Large intestine (tissue), 3 donors: ENCODE measurements around the gene DUSP1. TPM values are rescaled to one million over a fixed set of nuclear protein-coding genes. Genes with fewer than 3 reads are reported as not detected.

Source experiments
- DNase-seq, 2 donors: peaks; one replicate each; pipeline versions ENCODE4 v3.0.0 to v3.0.0-alpha.2; 2013
- H3K27ac ChIP-seq: one replicate; pipeline ENCODE4 v1.5.1; 2013; ENCODE audit warnings: low read length
- H3K27me3 ChIP-seq: 2 replicates; pipeline ENCODE4 v1.6.1; 2013; ENCODE audit warnings: low read length; ENCODE audit not compliant: control insufficient read depth, insufficient read depth
- H3K36me3 ChIP-seq: 2 replicates; pipeline ENCODE4 v1.6.1; 2013; ENCODE audit warnings: low read length; ENCODE audit not compliant: control insufficient read depth, insufficient read depth
- H3K4me1 ChIP-seq: one replicate; pipeline ENCODE4 v1.6.1; 2013; ENCODE audit warnings: low read length; ENCODE audit not compliant: control insufficient read depth, insufficient read depth
- H3K4me3 ChIP-seq: one replicate; pipeline ENCODE4 v1.5.1; 2013; ENCODE audit warnings: low read length
- H3K9me3 ChIP-seq: one replicate; pipeline ENCODE4 v1.6.1; 2013; ENCODE audit warnings: mild to moderate bottlenecking, low read depth, low read length, moderate library complexity; ENCODE audit not compliant: control insufficient read depth
- WGBS: methylation state at CpG from one replicate; pipeline ENCODE4 v1.1.5; 2013; ENCODE audit warnings: low lambda C conversion rate; ENCODE audit not compliant: insufficient coverage; 5-methylcytosine and 5-hydroxymethylcytosine counted together
- polyA plus RNA-seq: library from polyadenylated mRNA; unstranded; fragments of 120-200 nt; gene quantifications from one replicate; pipeline ENCODE4 v1.2.1, GENCODE V29; 2013

Gene DUSP1
- polyA plus RNA-seq, 1 donor: 197 TPM

DNA sequence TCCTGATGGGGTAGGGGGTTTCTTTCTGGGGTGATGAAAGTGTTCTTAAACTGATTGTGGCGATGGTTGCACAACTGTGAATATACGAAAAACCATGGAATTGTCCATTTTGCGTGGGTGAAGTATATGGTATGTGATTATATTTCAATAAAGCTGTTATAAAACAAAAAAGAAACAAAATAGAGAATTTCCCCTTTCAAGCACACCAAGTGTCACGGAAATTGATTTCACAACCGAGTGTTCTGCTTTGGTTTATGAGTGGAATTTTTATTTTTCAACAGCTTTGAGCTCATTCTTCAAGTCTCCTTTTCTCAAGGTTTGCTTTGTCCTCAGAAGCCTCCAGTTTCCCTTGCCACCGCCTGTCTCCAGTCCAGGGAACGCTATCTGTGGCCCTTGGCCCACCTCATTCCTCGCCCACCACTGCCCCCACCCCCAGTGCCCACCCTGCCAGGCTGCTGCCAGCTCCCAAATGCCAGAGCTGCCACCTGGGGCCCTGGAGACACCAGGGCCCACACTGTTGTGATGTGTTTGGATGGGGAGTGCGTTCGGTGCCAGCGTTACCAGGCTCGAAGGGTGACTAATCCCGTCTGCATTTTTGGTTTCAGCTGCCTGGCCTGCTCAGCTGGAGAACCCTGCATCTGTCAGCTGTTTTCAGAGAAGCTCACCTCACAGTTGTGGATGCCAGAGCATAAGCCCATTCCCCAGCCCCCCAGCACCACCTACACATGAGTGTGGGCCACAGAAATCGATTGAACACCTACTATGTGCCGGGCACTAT, 30.4 kb downstream of the DUSP1 start:
- H3K36me3 ChIP-seq: no peaks in the 10 kb centered on the region
- DNase-seq: peak in 1 of 2 donors; percentile 34
- H3K9me3 ChIP-seq: no peaks in the 10 kb centered on the region
- peak overlapping the region; percentile 8 for H3K27ac ChIP-seq
- 96% methylated on average over 5 of the region's 15 CpGs for WGBS
- H3K27me3 ChIP-seq: no peaks in the 10 kb centered on the region
- H3K4me1 ChIP-seq: peaks cover 4% of the 10 kb centered on the region
- H3K4me3 ChIP-seq: no peak overlapping the region

DNA sequence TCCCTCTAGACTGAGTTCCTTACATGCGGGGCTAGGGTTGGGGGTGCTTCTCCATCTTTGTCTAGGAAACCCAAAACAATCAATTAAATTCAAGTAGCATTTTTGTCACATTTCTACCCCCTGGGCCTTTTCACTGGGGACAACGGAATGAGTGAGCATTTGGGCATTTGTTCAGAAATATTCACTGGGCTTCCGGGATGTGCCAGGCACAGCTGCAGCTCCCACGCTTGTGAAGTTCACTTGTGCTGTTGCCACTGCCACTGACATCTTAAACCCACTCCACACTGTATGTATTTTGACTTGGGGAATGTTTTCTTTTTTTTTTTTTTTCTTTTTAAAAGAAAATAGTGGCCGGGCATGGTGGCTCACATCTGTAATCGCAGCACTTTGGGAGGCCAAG, 31.6 kb downstream of the DUSP1 start:
- no peaks in the 10 kb centered on the region for H3K9me3 ChIP-seq
- no CpG with 5 or more reads among the region's 6 CpGs for WGBS
- no peak overlapping the region for H3K27ac ChIP-seq
- no peaks in the 10 kb centered on the region for H3K27me3 ChIP-seq
- H3K4me1 ChIP-seq: peaks cover 4% of the 10 kb centered on the region
- no peak for DNase-seq
- H3K36me3 ChIP-seq: no peaks in the 10 kb centered on the region
- no peak overlapping the region for H3K4me3 ChIP-seq

DNA sequence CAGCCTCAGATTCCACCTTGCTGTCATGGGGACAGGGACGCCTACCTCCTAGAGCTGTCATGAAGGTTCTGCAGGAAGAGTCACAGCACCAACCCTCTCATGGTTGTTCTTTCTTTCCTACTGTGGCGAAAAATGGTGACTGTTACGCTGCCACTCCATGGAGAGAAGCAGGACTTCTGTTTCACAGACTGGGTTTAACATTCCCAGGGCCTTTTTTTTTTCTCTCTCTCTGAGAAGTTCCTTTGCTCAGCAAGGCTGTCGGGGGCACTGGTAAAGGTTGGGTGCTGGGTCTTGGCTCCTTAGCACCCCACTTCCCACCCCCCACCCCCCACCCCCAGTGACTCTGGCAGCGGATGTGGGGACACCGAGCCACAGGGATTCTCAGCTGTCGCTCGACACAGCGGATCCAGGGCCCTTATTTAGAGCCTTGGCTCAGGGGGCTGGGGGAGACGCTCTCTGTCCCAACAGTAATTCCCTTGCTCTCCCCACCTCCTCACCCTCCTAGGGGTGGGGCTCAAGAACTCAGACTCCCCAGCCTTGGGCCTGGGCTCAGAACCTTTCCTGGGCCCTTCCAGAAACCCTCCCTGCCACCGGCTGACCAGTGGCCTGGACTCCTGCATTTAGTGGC, 34.4 kb downstream of the DUSP1 start:
- no peak for DNase-seq
- 60% methylated on average over 1 of the region's 11 CpGs for WGBS
- H3K27ac ChIP-seq: peak overlapping the region; percentile 59
- H3K4me3 ChIP-seq: no peak overlapping the region
- no peaks in the 10 kb centered on the region for H3K27me3 ChIP-seq
- H3K9me3 ChIP-seq: no peaks in the 10 kb centered on the region
- H3K4me1 ChIP-seq: peaks cover 19% of the 10 kb centered on the region
- no peaks in the 10 kb centered on the region for H3K36me3 ChIP-seq

DNA sequence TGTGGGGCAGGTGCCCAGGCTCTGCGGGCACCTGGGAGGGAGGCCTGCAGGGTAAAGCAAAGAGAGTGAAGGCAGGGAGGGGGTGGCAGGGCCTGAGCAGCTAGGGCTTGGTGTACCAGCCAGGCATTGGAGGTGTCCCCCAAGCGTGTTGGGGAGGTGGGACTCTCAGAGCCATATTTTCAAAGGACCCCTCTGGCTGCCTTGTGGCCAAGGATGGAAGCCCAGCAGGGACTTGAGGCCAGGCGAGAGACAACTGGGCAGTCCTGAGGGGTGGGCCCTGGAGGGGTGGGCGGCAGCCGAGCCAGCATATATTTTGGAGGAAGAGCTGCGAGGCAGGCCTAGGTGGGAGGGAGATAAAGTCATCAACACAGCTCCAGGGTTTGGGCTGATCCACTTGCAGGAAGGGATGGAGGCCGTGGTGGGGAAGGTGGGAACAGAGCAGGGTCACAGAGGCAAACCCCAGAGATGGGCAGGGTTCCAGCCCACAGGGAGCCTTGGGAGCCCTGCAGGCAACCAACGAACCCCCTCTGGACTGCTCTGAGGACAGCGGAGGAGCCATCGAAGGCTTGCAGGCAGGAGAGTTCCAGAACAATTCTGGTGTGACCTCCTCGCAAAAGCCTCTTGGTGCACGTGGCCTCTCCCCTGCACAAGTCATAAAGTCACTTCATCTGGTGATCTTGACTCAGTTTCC, 35.7 kb downstream of the DUSP1 start:
- Histone ChIP-seq H3K27me3 (no peaks in the 10 kb centered on the region), H3K27ac (no peak overlapping the region), H3K4me1 (peaks cover 19% of the 10 kb centered on the region), H3K4me3 (no peak overlapping the region), H3K9me3 (no peaks in the 10 kb centered on the region), H3K36me3 (no peaks in the 10 kb centered on the region)
- no CpG with 5 or more reads among the region's 12 CpGs for WGBS
- no peak for DNase-seq

DNA sequence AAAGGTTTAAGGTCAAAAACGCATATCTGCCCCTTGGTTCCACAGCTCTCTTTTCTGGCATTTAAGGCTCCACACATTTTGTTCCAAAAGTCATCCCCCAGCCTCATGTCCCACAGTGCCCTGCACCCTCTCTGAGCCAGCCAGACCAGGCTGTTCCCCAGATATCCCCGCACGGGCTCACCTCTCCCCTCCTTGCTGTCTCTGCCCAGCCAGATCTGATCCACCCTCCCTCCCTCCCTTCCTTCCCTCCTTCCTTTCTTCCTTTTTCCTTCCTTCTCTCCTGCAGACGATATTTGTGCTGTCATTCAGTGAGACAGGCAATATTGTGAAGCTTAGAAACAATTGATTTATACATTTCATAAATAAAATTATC, 37.0 kb downstream of the DUSP1 start:
- Histone ChIP-seq H3K4me3 (no peak overlapping the region), H3K4me1 (peaks cover 19% of the 10 kb centered on the region), H3K36me3 (no peaks in the 10 kb centered on the region), H3K27ac (peak overlapping the region; percentile 88), H3K27me3 (no peaks in the 10 kb centered on the region), H3K9me3 (no peaks in the 10 kb centered on the region)
- 67% methylated on average over 1 of the region's 4 CpGs for WGBS
- no peak for DNase-seq

DNA sequence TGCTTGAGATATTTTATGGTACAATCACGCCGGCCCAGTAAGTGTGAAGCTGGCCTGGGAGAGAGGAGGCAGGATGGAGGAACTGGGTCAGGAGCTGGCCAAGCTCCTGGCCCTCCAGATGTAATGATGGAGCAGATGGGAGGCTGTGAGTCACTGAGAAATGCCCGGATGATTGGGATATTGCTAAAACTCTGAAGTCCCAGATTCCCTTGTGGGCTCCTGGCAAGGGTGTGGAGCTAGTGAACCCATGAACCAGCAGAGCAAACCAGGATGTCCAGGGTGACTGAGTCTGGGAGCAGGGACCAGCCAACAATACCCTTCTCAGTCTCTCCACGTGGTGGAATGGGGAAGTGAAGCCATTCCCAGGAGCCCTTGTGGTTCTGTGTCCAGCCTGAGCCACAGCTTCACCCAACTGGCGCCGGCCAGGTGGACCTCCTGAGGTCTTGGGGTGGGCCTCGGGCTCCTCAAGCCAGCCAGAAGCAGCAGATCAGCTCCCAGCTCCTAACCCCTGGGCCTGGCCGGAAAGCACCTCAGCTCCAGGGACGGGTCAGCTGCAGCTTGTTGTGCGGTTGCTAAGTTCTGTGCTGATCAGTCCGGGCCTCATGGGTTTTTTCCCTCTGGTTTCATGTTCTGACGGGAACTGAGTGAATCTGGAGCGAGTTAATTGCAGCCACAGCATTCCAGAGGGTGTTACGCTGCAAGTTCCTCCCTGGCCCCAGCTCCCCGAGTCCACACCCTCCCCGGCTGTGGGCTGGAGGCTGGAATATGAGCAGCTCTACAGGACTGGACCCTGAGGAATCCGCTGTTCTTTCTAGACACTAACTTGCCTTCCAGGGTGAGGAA, 37.6 kb downstream of the DUSP1 start:
- no CpG with 5 or more reads among the region's 17 CpGs for WGBS
- Histone ChIP-seq H3K9me3 (no peaks in the 10 kb centered on the region), H3K4me1 (peaks cover 19% of the 10 kb centered on the region), H3K27me3 (no peaks in the 10 kb centered on the region), H3K4me3 (no peak overlapping the region), H3K27ac (peak overlapping the region; percentile 88), H3K36me3 (no peaks in the 10 kb centered on the region)
- DNase-seq: peak; percentile 83 to 89

DNA sequence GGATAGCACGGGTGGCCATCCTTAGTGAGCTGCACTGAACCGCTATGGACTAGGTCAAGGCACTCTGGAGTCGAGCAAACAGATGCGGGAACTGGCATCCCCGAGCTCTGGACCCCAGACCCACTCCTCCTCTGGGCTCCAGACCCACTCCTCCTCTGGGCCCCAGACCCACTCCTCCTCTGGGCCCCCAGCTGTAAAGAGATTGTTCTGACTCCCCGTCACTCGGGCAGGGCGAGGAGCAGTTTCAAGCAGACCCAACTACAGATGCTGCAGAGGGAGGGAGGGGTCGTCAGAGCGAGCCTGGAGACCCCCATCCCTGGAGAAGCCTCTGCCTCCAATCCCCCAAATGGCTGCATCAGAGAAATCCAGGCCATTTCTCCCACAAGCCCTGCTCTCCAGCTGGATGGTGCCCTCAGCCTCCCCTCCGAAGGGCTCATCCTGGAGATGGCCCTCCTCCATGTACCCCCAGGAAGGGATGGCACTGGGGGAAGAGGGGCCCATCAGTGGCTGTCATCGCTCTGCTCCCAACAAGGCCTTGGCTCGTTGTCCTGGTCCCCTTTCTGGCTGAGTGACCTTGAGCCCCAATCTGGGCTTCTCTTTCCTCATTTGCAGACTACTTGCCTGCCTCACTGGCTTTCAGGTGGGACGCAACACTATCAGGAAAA, 38.7 kb downstream of the DUSP1 start:
- no peak overlapping the region for H3K27ac ChIP-seq
- peaks cover 19% of the 10 kb centered on the region for H3K4me1 ChIP-seq
- H3K9me3 ChIP-seq: no peaks in the 10 kb centered on the region
- 100% methylated on average over 1 of the region's 14 CpGs for WGBS
- H3K27me3 ChIP-seq: no peaks in the 10 kb centered on the region
- H3K36me3 ChIP-seq: no peaks in the 10 kb centered on the region
- H3K4me3 ChIP-seq: no peak overlapping the region
- no peak for DNase-seq

DNA sequence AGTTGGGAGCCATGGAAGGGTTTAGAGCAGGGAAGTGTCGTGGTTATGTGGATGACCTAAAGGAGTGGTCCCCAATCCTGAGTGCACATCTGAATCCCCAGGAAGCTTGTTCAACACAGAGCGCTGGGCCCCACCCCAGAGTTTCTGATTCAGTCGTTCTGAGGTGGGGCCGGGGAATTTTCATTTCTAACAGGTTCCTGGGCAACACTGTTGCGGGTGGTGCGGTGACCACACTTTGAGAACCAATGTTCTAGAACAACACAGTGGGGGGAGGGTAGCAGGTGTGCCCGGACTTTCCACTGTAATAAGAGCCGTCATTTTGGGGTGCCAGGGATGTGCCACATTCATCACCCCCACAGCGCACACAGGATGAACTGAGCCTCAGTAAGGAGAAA, 39.3 kb downstream of the DUSP1 start:
- H3K9me3 ChIP-seq: no peaks in the 10 kb centered on the region
- H3K27me3 ChIP-seq: no peaks in the 10 kb centered on the region
- DNase-seq: no peak
- H3K4me3 ChIP-seq: no peak overlapping the region
- peaks cover 19% of the 10 kb centered on the region for H3K4me1 ChIP-seq
- H3K36me3 ChIP-seq: no peaks in the 10 kb centered on the region
- no peak overlapping the region for H3K27ac ChIP-seq
- WGBS: no CpG with 5 or more reads among the region's 9 CpGs

DNA sequence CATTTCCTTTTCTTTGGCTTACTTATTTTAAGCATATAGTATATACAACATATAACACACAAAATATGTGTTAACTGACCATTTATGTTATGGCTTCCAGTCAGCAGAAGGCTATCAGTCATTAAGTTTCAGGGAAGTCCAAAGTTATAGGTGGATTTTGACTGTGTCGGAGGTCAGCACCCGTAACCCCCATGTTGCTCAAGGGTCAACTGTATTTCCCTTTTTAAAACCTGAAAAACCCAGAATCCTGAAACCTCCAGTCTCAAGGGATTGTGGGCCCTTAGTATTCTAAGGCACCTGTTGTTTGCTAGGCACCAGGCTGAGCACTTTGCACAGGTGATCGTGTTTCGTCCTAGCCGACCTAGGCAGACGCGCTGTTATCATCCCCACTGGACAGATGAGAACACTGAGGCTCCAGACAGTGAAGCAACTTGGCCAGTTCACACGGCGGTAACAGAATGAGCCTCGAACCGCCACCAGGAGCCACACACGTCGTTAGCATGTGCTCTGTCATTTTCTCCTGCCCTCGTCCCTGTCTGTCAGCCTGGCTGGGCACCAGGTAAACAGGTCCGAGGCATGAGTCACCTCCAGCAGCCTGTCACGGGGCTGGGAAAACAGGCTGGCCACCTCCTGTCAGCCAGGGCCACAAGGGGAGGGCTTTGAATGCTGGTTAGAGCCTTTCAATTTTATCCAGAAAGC, 39.9 kb downstream of the DUSP1 start:
- no peaks in the 10 kb centered on the region for H3K27me3 ChIP-seq
- H3K4me1 ChIP-seq: peaks cover 15% of the 10 kb centered on the region
- no peaks in the 10 kb centered on the region for H3K36me3 ChIP-seq
- H3K4me3 ChIP-seq: no peak overlapping the region
- H3K9me3 ChIP-seq: no peaks in the 10 kb centered on the region
- DNase-seq: no peak
- no peak overlapping the region for H3K27ac ChIP-seq
- WGBS: no CpG with 5 or more reads among the region's 16 CpGs
